Activated naive CD8-positive, alpha-beta T cell (primary cell): Measurements from ENCODE around the gene ARHGAP12.
A peak's percentile ranks its signal among the peaks of the same experiment; 100 is the strongest.
"Not testable (repeated sequence)": the region's sequence is repeated elsewhere in the genome, so short reads cannot be mapped to it uniquely, and the experiment has no call there.

Experiments
- H3K27ac Mint-ChIP-seq: one replicate; pipeline ENCODE4 v1.8.0; 2021; ENCODE audit warnings: mixed read lengths
- H3K27me3 Mint-ChIP-seq: one replicate; pipeline ENCODE4 v1.8.0; 2021; ENCODE audit warnings: mixed read lengths
- H3K36me3 Mint-ChIP-seq: one replicate; pipeline ENCODE4 v1.8.0; 2021; ENCODE audit warnings: mixed read lengths
- H3K4me1 Mint-ChIP-seq: one replicate; pipeline ENCODE4 v1.8.0; 2021; ENCODE audit warnings: low read depth, mixed read lengths
- H3K4me3 Mint-ChIP-seq: one replicate; pipeline ENCODE4 v1.8.0; 2021; ENCODE audit warnings: mild to moderate bottlenecking, mixed read lengths
- H3K9me3 Mint-ChIP-seq: one replicate; pipeline ENCODE4 v1.8.0; 2021; ENCODE audit warnings: low read depth, mixed read lengths

ARHGAP12 gene

GRCh38 chr10:31928549-31929260 is at the start of gene ARHGAP12:
Gene ARHGAP12, minus strand, starts transcription at chr10:31928831. Its CDS starts 19,976 bp downstream, at chr10:31908855.
- H3K27me3 Mint-ChIP-seq, result no peaks in the 10 kb centered on the region
- peaks cover 48% of the 10 kb centered on the region for H3K4me1 Mint-ChIP-seq
- H3K27ac Mint-ChIP-seq, result peak within 1 kb of the TSS; percentile 80
- H3K36me3 Mint-ChIP-seq, result no peaks in the 10 kb centered on the region
- no peaks in the 10 kb centered on the region for H3K9me3 Mint-ChIP-seq
- H3K4me3 Mint-ChIP-seq, result peak within 1 kb of the TSS; percentile 92

GRCh38 chr10:31978156-31978483 is 49.5 kb upstream of the ARHGAP12 start:
- peaks cover 3% of the 10 kb centered on the region for H3K9me3 Mint-ChIP-seq
- peaks cover 4% of the 10 kb centered on the region for H3K36me3 Mint-ChIP-seq
- no peak overlapping the region for H3K27ac Mint-ChIP-seq
- no peaks in the 10 kb centered on the region for H3K27me3 Mint-ChIP-seq
- peaks cover 29% of the 10 kb centered on the region for H3K4me1 Mint-ChIP-seq
- no peak overlapping the region for H3K4me3 Mint-ChIP-seq

- Mint-ChIP-seq H3K27ac (no peak overlapping the region), H3K4me1 (peaks cover 29% of the 10 kb centered on the region), H3K9me3 (peaks cover 3% of the 10 kb centered on the region), H3K4me3 (no peak overlapping the region), H3K27me3 (no peaks in the 10 kb centered on the region), H3K36me3 (peaks cover 4% of the 10 kb centered on the region)
Measured at GRCh38 chr10:31977440-31978155, 49.0 kb upstream of the ARHGAP12 start.

GRCh38 chr10:31975157-31975765 is 46.6 kb upstream of the ARHGAP12 start:
- H3K27me3 Mint-ChIP-seq, result no peaks in the 10 kb centered on the region
- H3K4me3 Mint-ChIP-seq, result no peak overlapping the region
- H3K4me1 Mint-ChIP-seq, result peaks cover 29% of the 10 kb centered on the region
- H3K27ac Mint-ChIP-seq, result no peak overlapping the region
- no peaks in the 10 kb centered on the region for H3K9me3 Mint-ChIP-seq
- H3K36me3 Mint-ChIP-seq, result no peaks in the 10 kb centered on the region

GRCh38 chr10:31974434-31975124 is 45.9 kb upstream of the ARHGAP12 start:
- no peaks in the 10 kb centered on the region for H3K36me3 Mint-ChIP-seq
- H3K27me3 Mint-ChIP-seq, result no peaks in the 10 kb centered on the region
- no peaks in the 10 kb centered on the region for H3K9me3 Mint-ChIP-seq
- peaks cover 29% of the 10 kb centered on the region for H3K4me1 Mint-ChIP-seq
- no peak overlapping the region for H3K4me3 Mint-ChIP-seq
- H3K27ac Mint-ChIP-seq, result no peak overlapping the region

GRCh38 chr10:31972519-31973041 is 43.9 kb upstream of the ARHGAP12 start:
- Mint-ChIP-seq H3K4me1 (peaks cover 23% of the 10 kb centered on the region), H3K9me3 (no peaks in the 10 kb centered on the region), H3K27me3 (no peaks in the 10 kb centered on the region), H3K27ac (no peak overlapping the region), H3K36me3 (no peaks in the 10 kb centered on the region), H3K4me3 (no peak overlapping the region)

- not testable (repeated sequence) for H3K4me1 Mint-ChIP-seq, H3K9me3 Mint-ChIP-seq, H3K27me3 Mint-ChIP-seq, H3K4me3 Mint-ChIP-seq, H3K27ac Mint-ChIP-seq, H3K36me3 Mint-ChIP-seq
Measured at GRCh38 chr10:31969847-31970246, 41.2 kb upstream of the ARHGAP12 start.

- no peaks in the 10 kb centered on the region for H3K9me3 Mint-ChIP-seq
- H3K4me1 Mint-ChIP-seq, result peaks cover 11% of the 10 kb centered on the region
- H3K27me3 Mint-ChIP-seq, result no peaks in the 10 kb centered on the region
- no peaks in the 10 kb centered on the region for H3K36me3 Mint-ChIP-seq
- H3K4me3 Mint-ChIP-seq, result no peak overlapping the region
- H3K27ac Mint-ChIP-seq, result no peak overlapping the region
Measured at GRCh38 chr10:31963589-31963980, 35.0 kb upstream of the ARHGAP12 start.

GRCh38 chr10:31962826-31963588 is 34.4 kb upstream of the ARHGAP12 start:
- Mint-ChIP-seq H3K27ac (no peak overlapping the region), H3K4me3 (no peak overlapping the region), H3K27me3 (no peaks in the 10 kb centered on the region), H3K4me1 (peaks cover 11% of the 10 kb centered on the region), H3K9me3 (no peaks in the 10 kb centered on the region), H3K36me3 (no peaks in the 10 kb centered on the region)

- Mint-ChIP-seq H3K27ac (no peak overlapping the region), H3K9me3 (no peaks in the 10 kb centered on the region), H3K27me3 (no peaks in the 10 kb centered on the region), H3K36me3 (no peaks in the 10 kb centered on the region), H3K4me1 (peaks cover 11% of the 10 kb centered on the region), H3K4me3 (no peak overlapping the region)
Measured at GRCh38 chr10:31961277-31962074, 32.8 kb upstream of the ARHGAP12 start.

GRCh38 chr10:31959461-31960173 is 31.0 kb upstream of the ARHGAP12 start:
- Mint-ChIP-seq H3K9me3 (peaks cover 1% of the 10 kb centered on the region), H3K4me1 (peaks cover 11% of the 10 kb centered on the region), H3K27ac (no peak overlapping the region), H3K27me3 (no peaks in the 10 kb centered on the region), H3K4me3 (no peak overlapping the region), H3K36me3 (peaks cover 3% of the 10 kb centered on the region)

GRCh38 chr10:31958856-31959255 is 30.2 kb upstream of the ARHGAP12 start:
- H3K36me3 Mint-ChIP-seq, result peaks cover 6% of the 10 kb centered on the region
- peaks cover 11% of the 10 kb centered on the region for H3K4me1 Mint-ChIP-seq
- H3K9me3 Mint-ChIP-seq, result peaks cover 9% of the 10 kb centered on the region
- H3K27ac Mint-ChIP-seq, result no peak overlapping the region
- no peak overlapping the region for H3K4me3 Mint-ChIP-seq
- no peaks in the 10 kb centered on the region for H3K27me3 Mint-ChIP-seq

GRCh38 chr10:31956200-31956946 is 27.7 kb upstream of the ARHGAP12 start:
- no peaks in the 10 kb centered on the region for H3K27me3 Mint-ChIP-seq
- H3K4me3 Mint-ChIP-seq, result no peak overlapping the region
- H3K4me1 Mint-ChIP-seq, result peaks cover 6% of the 10 kb centered on the region
- H3K27ac Mint-ChIP-seq, result no peak overlapping the region
- peaks cover 6% of the 10 kb centered on the region for H3K36me3 Mint-ChIP-seq
- peaks cover 11% of the 10 kb centered on the region for H3K9me3 Mint-ChIP-seq
